Hepatic stellate cell (primary cell): ENCODE results near the gene SLCO2A1.

Experiments used
- DNase-seq: peaks from one replicate; pipeline ENCODE4 v3.0.0; 2011; ENCODE audit warnings: low spot score

SLCO2A1 gene

DNA sequence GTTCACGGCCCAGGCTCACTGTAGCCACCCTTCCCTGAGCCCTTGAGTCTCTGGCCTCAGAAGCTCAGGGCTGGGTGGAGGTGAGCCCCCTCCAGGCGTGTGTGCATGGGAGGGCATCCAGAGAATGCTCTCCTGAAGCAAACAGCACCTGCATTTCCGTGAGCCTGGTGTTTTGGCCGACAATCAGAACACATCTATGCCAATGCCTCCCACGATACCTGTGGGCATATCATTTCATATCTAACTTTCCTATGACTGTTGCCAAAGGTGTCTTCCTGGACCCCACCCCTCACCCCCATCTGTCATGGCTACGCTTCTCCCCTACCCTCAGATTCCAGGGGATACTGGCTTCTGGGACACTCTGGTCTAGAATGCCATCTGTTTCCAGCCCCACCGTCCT is 80.7 kb downstream of the SLCO2A1 start:
- no peak for DNase-seq

DNA sequence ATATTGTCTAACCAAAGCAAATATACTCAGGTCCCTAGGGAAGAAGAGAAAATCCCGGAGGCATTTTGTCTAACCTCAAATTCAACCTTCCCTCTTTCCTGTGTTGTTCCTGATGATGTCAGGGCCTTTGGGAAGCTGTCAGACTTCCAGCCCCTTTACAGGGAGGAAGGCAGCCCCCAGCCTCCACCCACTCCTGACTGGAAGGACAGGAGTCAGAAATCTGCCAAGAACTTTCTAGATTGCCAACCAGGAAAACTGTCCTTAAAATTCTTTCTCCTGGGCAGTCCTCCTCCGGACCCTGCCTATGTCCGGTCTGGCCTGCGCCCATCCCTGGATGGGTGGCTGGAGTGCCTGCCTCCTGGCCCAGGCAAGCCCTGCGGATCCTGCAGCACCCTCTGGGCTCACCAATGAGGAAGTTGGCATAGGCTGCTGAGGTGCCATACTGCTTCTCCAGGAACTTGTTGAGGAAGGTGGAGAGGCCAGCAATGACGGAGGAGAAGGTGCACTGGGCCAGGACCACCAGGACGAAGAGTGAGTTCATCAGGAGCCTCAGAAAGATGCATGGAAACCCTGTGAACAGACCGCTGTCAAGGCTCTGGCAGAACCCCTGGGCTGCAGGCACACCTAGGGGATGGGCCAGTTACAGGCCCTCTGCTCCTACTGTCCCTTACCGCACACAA is 81.5 kb downstream of the SLCO2A1 start:
- DNase-seq: no peak

DNA sequence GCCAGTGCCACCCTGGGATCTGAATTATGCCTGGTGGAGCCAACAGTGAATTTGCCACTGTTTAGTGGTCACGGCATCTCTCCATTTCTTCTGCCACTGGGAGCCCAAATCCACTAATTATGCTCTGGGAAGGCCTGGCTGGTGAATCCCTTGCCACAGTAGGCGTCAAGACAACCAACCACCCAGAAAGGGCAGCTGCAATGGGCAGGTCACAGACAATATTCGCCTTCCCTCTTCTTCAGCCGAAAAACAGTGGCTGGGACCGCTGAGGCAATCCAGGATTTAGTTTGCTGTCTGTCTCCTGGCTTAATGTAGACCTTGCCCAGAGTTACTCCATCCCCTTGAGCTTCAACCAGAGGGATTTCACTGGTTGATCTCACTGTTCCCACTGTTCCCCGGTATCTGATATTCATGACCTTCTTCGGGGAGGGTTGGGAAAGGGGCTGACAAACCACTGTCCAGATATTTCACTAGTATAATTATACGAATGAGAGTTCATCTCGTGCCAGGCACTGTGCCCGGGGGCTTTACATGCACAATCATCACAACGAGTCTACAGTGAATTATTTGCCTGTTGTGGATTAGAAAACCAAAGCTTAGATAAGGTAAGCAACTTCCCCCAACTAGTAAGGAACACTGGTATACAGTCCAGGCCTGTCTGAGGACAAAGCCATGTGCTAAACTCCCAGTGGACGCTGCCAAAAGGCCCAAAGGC is 84.2 kb downstream of the SLCO2A1 start:
- no peak for DNase-seq

DNA sequence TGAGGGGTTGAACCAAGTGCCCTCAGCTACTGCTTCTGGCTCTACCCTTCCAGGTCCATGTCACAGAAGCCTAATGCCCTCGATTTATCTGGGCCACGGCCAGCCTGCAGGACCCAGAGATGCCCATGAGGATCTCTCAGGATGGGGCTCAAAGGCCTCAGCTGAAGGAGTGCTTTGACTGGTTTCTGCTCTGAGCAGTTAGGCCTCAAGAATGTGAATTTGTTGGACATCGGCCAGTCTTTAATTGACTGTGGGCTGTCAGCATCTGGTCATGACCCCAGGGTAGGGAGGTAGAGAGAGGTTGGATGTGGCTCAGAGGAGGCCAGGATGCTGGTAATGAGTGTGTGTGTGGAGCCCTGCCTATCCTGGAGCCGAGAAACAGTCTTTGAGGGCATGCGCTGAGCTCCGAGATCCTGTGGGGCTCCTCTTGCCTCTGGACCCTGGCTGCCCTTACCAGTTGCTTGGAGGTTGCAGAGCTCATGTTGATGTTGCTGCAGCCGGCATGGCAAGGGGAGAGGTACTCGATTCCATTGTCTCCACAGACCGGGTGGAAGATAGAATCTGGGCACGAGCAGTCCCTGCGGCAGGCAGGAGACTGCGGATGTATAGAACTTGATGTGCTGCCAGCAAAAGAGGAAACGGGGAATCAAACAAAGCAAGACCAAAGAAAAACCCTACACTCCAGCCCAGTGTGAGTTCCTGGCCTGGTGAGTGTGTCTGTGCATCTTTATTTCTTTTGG is 84.9 kb downstream of the SLCO2A1 start:
- no peak for DNase-seq

DNA sequence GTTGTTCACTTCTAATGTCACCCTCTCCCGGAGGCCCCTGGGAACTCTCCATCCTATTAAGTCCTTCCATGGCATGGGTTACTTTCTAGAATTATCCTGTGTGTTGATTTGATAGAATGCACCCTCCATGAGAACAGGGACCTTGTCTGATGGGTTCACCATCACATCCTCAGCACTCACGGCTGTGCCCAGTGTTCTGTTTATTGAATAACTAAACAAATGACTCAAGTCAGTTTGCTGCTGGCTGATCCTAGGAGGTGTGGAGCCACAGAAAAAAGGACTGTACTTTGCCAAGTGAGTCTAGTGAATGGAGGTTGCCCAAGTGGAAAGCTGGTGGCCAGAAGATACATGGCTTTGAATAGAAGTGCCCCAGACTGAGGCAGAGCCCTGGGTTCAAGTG is 85.5 kb downstream of the SLCO2A1 start:
- peak; percentile 35 for DNase-seq

DNA sequence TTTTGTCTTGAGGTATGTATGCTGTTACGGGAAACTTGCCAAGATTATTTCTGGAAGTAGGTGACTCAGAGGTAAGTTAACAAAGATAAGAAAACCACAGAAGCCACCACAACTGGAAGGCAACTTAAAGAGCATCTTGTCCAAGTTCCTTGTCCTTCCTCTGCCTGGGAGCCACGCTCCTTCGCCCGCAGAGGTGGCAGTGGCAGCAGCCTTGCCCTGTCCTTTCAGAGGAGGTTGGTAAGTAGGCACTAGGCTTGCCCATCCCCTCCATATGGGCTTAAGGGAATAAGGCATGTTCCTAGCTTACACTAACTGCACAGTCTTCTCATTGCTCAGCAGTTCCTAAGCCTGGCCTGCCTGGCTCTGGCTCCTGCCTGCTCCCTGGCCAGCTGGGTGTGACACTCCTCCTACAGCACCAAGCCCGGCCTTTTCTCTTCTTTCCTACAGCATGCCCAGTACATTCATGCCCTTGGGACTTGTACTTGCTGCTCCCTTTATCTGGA is 86.0 kb downstream of the SLCO2A1 start:
- DNase-seq: peak; percentile 71

DNA sequence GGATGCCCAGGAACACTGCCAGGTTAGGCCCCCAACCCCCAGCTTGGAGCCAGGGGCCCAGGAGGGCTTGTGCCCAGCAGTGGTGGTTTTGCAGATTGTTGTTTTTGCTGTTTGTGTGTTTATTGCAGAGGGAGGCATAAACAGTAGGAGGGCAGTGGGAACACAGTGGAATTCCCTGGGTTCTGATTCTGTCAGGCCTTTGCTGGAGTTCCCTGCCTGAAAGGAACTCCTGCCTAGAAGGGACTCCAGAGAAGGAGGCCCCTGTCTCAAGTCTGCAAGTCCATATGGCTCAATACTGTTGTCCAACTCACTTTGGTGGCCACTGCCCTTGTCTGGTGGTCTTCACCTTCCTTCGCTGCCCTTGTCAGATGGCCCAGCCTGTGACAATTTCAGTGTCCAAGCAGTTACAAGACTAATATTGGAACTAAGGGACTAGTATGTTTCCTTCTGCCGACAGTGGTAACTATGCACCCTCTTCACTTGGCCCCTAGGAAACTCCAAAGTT is 86.6 kb downstream of the SLCO2A1 start:
- no peak for DNase-seq

DNA sequence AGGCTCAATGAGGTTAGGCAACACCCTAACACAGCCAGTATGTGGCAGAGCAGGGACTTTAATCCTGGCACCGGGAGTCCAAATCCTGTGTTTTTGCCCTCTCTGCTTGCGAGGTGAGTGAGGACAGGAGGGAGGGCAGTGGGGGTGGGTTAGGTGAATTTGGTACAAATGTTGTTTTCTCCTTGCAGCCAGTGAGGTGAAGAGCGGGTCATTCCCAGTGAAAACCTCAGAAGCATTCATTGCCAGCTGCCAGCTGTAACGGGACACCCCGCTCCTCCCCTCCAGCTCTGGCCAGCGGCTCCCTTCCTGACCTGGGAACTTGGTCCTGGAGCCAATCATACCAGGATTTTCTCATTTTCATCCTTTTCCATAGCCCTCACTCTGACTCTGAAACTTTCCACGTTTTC is 88.3 kb downstream of the SLCO2A1 start:
- DNase-seq: no peak

DNA sequence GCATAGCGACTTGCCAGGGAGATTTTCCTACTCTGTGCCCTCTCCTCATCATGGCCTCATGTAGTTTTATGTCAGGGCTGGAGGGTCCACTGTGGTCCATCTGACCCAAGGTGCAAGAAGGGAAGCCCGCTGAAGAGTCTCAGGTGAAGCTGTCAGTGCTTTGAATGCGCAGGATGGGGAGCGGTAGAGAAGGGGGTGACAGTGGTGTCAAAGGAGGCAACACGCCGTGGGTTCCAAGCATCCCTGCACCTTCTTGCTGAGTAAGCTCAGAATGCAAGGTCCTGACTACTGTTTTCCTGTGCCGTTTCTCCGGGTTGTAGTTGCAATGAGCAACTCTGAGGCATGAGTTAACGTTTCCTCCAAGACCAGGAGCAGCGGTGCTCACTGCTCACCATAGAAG is 89.2 kb downstream of the SLCO2A1 start:
- DNase-seq: no peak

DNA sequence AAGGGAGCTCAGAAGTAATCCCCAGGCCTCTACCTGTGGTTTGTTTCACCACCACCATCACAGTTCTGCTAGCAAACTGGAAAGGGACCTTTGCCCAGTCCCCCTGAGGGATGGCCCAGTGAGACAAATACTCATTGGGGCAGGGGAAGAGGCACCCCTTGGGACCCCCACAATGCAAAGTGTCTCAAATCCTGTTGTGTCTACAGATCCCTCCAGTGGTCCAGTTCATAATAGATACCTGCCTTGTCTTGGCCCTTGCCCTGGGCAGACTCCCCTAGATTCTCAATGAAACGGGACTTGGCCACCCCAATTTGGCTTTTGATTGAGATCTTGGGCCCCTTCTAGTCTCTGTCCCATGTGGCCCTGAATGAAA is 90.3 kb downstream of the SLCO2A1 start:
- no peak for DNase-seq

DNA sequence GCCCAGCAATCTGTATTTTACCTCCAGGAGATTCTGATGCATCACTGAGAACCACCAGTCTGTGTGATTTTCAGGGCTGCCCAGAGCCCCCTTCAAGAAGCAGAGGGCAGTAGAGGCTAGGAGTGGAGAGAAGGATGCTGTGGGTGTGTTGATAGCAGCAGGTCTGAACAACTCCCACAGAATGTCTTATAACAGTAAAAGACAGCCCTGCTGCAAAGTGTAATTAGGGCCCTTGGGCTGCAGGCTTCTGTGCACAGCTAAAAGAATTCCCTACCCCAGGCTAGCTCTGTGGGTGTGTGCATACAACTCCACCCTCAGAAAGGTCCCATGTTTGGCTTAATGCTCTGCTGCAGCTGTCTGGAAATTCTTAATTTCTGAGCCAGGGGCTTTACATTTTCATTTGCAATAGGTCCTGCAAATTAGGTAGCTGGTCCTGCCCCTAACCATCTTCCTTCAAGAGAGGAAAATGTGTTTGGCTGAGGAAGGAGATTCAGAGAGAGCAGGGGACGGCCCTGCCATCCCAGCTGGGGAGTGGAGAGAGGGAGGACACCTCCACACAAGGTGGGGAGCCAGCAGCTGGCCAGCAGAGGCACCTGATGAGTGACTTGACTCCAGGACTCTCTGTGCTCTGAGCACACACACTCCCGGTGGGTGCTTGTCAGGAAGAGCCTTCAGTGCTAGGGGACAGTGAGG is 90.8 kb downstream of the SLCO2A1 start:
- no peak for DNase-seq

DNA sequence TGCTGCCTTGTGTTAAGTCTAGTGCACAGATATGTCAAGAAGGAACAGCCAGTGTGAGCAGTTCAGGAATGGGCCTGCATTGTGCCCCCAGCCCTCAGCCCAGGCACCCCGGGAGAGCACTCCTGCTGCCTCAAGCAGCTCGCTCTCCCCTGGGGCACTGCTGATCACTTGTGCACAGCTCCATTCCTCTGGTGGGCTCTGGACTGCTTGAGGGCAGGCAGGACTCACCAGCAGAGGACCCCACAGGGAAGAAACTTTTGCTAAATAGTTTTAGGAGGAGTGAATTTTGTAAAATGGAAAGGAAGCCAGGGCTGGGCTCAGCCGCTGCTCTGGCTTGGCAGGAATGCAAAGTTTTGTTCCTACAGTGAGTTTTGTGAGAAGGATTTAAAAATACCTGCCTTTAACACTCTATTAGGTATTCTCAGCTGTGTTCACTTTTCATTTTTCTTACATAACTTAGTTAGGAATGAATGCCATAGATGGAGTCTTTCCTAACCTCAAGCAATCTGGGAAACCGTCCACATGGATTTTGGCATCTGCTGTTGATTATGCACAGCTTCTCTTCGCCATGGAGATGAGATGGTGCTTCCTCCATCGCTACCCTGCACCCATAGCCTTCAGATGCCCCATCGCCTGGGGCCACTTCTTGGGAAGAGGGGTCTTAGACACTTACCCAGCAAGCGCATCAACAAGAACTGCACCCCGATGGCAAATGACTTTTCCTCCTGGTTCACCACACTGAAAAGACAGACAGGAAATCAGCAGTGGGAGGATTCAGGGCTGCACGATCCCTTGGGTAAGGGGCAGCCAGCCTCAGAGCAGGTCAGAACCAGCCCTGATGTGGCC is 91.7 kb downstream of the SLCO2A1 start:
- DNase-seq: no peak

DNA sequence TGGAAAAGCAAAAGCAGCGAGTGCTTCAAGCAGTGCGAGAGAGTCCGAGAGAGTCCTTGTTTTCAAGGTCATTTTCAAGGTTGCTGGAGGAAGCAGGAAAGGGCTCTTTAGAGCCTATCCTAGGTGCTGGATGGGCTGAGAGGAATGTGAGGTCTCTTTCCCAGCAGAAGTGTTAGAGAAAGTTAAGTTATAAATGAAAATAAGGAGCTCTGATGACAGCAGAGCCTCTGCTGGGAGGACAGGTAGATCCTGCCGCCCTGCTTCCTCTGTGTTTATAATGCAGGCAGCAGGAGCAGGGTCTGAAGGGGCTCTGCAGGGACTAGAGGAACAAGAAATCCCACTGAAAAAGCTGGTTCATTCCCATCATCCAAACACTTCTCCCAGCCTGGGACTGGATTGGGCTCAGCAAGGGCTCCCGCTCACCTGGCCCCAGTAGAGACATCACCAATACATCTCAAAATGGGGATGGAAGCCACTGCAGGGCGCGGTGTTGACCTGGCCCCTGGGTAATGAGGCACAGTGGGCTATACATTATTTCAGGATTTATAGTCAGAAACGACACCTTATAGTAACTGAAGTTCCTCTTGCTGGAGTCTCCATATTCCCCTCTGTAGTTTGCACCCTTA is 92.6 kb downstream of the SLCO2A1 start:
- DNase-seq: no peak

DNA sequence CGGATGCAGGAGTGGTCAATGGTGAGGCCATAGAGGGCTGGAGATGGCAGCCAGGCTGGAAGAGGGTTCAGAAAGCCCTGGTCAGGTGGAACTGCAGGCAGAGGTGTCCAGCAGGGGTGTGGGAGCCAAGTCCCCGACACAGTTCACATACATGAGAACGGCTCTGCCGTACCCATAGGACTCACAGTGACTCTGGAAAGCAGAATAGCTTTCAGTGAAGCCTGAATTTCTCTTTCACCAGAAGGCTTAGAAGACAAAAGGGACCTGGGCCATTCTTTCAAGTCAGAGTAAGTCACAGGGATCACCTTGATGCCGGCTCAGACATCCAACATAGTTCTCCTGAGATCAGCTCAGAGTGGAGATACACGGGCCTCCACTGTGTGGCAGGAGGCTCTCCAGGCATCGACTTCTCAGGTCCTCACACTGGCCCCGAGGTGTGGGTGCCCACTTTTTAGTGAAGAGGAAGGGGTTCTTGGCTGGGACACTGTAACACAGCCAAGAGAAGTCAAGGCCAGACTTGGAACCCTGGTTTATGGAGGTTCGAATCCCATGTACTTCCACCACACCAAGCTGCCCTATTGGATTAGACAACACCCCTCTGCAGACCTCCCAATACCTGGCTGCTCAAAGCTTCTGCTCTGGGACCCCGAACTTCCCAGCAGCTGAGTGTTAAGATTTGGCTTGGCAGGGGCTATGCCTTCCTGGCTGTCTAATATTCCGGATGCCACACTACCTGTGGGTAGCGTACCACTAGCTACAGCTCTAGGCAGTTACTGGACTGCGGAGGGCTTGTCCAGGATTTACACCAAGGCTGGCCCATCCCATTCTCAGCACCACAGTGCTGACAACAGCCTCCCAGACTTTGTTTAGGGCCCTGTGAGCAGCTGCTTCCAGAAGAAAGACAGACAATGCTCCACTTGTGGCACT is 93.6 kb downstream of the SLCO2A1 start:
- no peak for DNase-seq

DNA sequence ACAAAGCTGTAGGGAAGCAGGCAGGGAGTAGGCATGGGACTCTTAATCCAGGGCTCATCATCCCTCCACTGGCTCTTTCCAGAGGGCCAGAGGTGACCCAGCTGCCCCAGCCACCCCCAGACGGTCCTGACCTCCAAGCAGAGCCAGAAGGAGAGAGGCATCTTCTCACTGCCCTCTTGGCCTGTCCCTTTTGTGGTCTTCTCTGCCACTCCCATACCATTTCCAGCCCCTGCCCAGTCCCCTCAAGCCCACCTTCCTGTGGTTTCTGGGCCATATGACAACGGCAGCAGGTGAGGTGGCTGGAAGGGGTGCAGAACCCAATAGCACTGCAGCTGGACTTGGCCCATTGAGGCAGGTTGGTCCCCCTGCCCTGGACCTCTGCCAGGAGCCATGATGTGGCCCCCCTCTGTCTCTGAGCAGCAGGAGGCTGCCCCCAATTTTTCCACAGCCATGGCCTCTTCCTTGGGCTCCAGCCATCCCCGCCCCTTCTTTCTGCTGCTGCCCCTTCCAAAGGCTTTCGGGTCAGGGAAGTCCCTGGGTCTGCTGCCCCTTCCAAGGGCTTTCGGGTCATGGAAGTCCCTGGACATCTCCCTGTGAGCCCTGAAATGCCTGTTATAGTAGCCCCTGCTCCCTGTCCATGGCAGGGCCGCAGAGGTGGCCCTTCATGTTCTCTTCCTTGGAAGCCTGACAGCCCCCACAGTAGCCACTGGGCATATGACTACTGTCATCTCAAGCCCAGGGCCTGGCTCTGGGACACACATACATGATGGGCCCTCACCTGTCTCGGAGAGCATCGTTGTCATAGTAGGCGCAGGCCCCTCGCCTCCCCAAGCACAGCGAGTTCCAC is 94.5 kb downstream of the SLCO2A1 start:
- DNase-seq: no peak

DNA sequence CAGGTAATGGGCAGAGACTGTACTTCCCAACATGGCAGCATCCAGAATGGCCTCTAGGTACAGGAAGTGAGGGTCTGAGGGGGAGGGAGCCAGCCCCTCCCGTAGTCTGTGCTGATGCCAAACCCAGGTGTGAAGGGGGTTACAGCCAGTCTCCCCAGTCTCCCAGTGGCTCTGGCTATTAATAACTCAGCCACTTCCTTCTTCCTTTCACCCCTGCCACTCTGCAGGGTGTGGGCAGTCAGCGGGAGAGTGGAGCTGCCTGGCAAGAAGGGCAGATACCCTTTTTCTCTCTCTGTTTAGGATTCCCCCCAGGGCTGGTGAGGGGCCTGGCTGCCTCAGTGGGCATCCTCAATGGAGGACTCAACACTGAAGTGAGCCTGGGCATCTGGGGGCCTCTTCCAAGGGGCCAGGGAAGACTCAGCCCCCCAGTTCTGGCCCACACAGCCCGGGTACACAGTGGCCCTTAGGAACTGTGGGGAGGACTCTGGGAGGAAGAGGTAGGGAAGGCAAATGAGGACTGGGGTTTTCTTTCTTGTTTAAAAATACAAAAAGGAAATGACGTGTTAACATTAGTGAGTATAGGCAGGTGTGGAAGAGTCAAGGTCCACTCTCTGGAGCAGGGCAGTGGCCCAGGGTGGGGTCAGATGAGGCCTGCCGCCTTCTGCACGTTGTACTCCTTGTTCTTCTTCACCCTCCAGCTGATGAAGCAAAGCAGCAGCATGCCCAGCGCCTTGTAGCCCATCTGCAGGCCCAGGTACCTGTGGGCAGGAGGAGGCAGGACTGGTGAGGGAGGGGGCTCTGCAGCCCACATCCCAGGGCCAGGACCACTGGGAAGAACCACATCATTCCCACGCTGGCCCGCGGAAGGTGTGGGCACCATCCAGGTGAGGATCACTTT is 95.4 kb downstream of the SLCO2A1 start:
- no peak for DNase-seq

DNA sequence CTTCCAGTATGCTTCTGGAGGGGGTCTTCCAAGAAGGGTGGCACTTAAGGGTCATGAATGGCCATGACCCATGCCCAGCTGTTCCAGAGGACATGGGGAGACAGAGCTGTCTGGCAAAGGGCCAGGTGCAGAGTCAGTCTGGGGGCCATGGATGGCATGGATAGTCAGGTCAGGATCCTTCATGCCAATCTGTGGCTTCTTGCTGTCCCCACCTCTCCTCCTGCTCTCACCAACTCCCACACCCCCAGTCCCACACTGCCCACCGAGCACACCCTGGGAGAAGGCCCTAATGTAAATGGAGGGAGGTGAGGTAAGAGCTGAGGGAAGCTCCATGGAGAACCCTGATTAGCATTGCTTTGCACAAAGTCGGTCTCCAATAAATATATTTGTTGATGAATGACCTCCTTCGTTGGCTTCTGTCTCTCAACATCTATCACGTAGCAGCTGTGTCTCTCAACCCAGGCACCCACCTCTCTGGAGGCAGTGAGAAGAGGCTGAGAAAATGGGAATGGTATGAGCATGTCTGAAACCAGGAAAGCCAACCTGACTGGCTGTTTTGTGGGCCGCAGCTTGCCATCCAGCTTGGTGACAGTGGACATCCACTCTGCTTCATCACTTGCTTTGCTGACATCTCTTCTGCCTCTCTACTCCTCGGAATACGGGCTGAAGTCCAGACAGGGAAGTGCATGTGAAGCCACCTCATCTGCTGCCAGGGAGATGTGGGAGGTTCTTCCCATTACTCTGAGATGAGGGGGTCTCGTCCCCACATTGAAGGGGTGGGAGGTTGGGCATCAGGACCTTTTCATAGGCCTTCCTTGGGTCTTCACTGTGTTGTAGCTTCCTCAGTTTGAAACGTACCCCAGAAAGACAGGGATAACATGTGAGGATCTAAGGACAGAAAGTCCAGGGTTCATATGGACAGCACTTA is 96.4 kb downstream of the SLCO2A1 start:
- DNase-seq: no peak
